ENCODE results near the gene ENPP6.

- TF ChIP-seq EZH2 (IDR thresholded peaks at IDR 0.05; ENCODE audit: borderline replicate concordance, low read depth, low read length, poor library complexity, severe bottlenecking), result no peak
- TF ChIP-seq CTCF (conservative IDR thresholded peaks at IDR 0.05; ENCODE audit: low read depth, low read length), result no peak
These were observed 35.4 kb upstream of the ENPP6 start for GRCh38 chr4:184253072-184253420.
